GM12878 (cell line): Measurements from ENCODE around the gene CRYL1. TPM values are rescaled to one million over a fixed set of nuclear protein-coding genes. Genes with fewer than 3 reads are reported as not detected.

Experiments
- ASH2L ChIP-seq: fragments of 300-600, 200-600 bp; sonication (generic); IDR thresholded peaks from 2 replicates; pipeline ENCODE4 v1.6.1; 2017; ENCODE audit warnings: low read depth, mild to moderate bottlenecking, borderline replicate concordance
- BACH1 ChIP-seq: fragments of 450-650 bp; IDR thresholded peaks from 2 replicates; pipeline ENCODE4 v1.6.1; 2017; ENCODE audit warnings: mild to moderate bottlenecking, borderline replicate concordance
- BMI1 ChIP-seq: fragments of 450-650 bp; IDR thresholded peaks from 2 replicates; pipeline ENCODE4 v1.6.1; 2016; ENCODE audit warnings: mild to moderate bottlenecking, moderate library complexity, borderline replicate concordance
- CBFB ChIP-seq: IDR thresholded peaks from 2 replicates; pipeline ENCODE4 v1.6.1; 2016; ENCODE audit warnings: antibody characterized with exemption, low read depth
- CBX5 ChIP-seq: sonication (generic); IDR thresholded peaks from 2 replicates; pipeline ENCODE4 v1.6.1; 2016; ENCODE audit warnings: low read depth, moderate library complexity, mild to moderate bottlenecking, inconsistent platforms
- CEBPB ChIP-seq, 2 experiments: fragments of 150-350 bp in 1 of 2; IDR thresholded peaks; 2 replicates each; pipeline ENCODE4 v1.6.1; 2012 to 2014; ENCODE audit warnings: low read depth in 2 of 2, low read length in 2 of 2, borderline replicate concordance in 1 of 2, inconsistent platforms in 1 of 2
- CHD4 ChIP-seq: fragments of 200-600 bp; sonication (generic); IDR thresholded peaks from 2 replicates; pipeline ENCODE4 v1.6.1; 2016; ENCODE audit warnings: mild to moderate bottlenecking
- DPF2 ChIP-seq: fragments of 450-650 bp; IDR thresholded peaks from 2 replicates; pipeline ENCODE4 v1.6.1; 2017; ENCODE audit warnings: mild to moderate bottlenecking
- E2F4 ChIP-seq: IDR thresholded peaks from 2 replicates; pipeline ENCODE4 v1.6.1; 2012; ENCODE audit warnings: low read depth, low read length, improper control_type of control experiment
- EGR1 ChIP-seq, 2 experiments: IDR thresholded peaks; 1 replicate in 1 of 2; 2 replicates in 1 of 2; pipeline ENCODE4 v1.6.1; 2011 to 2012; ENCODE audit warnings: low read depth in 2 of 2, low read length in 2 of 2, borderline replicate concordance in 1 of 2, mild to moderate bottlenecking in 1 of 2, moderate library complexity in 1 of 2
- HSF1 ChIP-seq: fragments of 150-350 bp; IDR thresholded peaks from 2 replicates; pipeline ENCODE4 v1.6.1; 2014; ENCODE audit warnings: mild to moderate bottlenecking, low read depth, low read length
- MYC ChIP-seq: IDR thresholded peaks from 2 replicates; pipeline ENCODE4 v1.6.1; 2011; ENCODE audit warnings: mild to moderate bottlenecking, low read length, moderate library complexity, inconsistent platforms; ENCODE audit not compliant: insufficient read depth, insufficient replicate concordance, insufficient read length, severe bottlenecking
- NBN ChIP-seq: fragments of 450-650 bp; IDR thresholded peaks from 2 replicates; pipeline ENCODE4 v1.6.1; 2016
- RAD51 ChIP-seq: fragments of 450-650 bp; IDR thresholded peaks from 2 replicates; pipeline ENCODE4 v1.6.1; 2016; ENCODE audit warnings: moderate library complexity, mild to moderate bottlenecking, inconsistent platforms
- SMARCA5 ChIP-seq: fragments of 450-650 bp; IDR thresholded peaks from 2 replicates; pipeline ENCODE4 v1.6.1; 2017; ENCODE audit warnings: mild to moderate bottlenecking
- SP1 ChIP-seq: IDR thresholded peaks from one replicate; pipeline ENCODE4 v1.6.1; 2011; ENCODE audit warnings: low read depth, low read length
- STAT3 ChIP-seq: IDR thresholded peaks from 2 replicates; pipeline ENCODE4 v1.6.1; 2011; ENCODE audit warnings: low read depth, low read length, improper control_type of control experiment
- TAF1 ChIP-seq: IDR thresholded peaks from 2 replicates; pipeline ENCODE4 v1.6.1; 2011; ENCODE audit warnings: mild to moderate bottlenecking, low read depth, low read length, borderline replicate concordance
- USF1 ChIP-seq: IDR thresholded peaks from 2 replicates; pipeline ENCODE4 v1.6.1; 2011; ENCODE audit warnings: borderline replicate concordance, low read depth, mild to moderate bottlenecking, moderate library complexity, mixed read lengths, low read length; ENCODE audit not compliant: insufficient read depth; ENCODE audit errors: extremely low read length
- WRNIP1 ChIP-seq: IDR thresholded peaks from 2 replicates; pipeline ENCODE4 v1.6.1; 2011; ENCODE audit warnings: low read depth, low read length, improper control_type of control experiment, borderline replicate concordance
- ZNF207 ChIP-seq: fragments of 450-650 bp; IDR thresholded peaks from 2 replicates; pipeline ENCODE4 v1.6.1; 2014; ENCODE audit warnings: antibody characterized with exemption, mild to moderate bottlenecking, borderline replicate concordance
- ZNF592 ChIP-seq: fragments of 450-650 bp; IDR thresholded peaks from 2 replicates; pipeline ENCODE4 v1.6.1; 2017; ENCODE audit warnings: mild to moderate bottlenecking, moderate library complexity
- polyA plus RNA-seq, 11 experiments: library from polyadenylated mRNA; depleted of rRNA in 4 of 11; unstranded in 6 of 11; stranded (reverse) in 5 of 11; fragments of >200 nt; fragmentation: Nextera tagmentation in 4 of 11; fragmentation: Illumina TruSeq in 1 of 11; extraction: Ambion mirVana in 4 of 11; extraction: Trizol in 1 of 11; gene quantifications; 1 replicate in 1 of 11; 2 replicates in 10 of 11; pipeline versions ENCODE4 v1.2.1 to v1.2.3, GENCODE V29; 2011 to 2016; ENCODE audit warnings: inconsistent platforms in 2 of 11, missing spikeins in 2 of 11, low read depth in 1 of 11
- total RNA-seq, 4 experiments: library from RNA; depleted of rRNA in 3 of 4; stranded (reverse); fragments of >200 nt in 3 of 4; fragmentation: Illumina TruSeq in 1 of 4; extraction: Trizol in 1 of 4; gene quantifications; 2 replicates each; pipeline versions ENCODE4 v1.2.1 to v1.2.3, GENCODE V29; 2013 to 2021
- TF ChIP-seq, protein P1 (sequence below): fragments of 450-650 bp; IDR thresholded peaks from 2 replicates; pipeline ENCODE4 v1.6.1; 2016; ENCODE audit warnings: mild to moderate bottlenecking

The CRYL1 gene
- total and polyA plus RNA-seq, 10 of the 15 experiments (the other 5 are each of a cell fraction or from before 2014, with no cell fraction given): 5.5 to 36.7 (median 12.2) TPM

- no peak for TF ChIP-seq ZNF592
- no peak for TF ChIP-seq STAT3
- TF ChIP-seq ZNF207: no peak
- peak in 1 of 2 experiments; percentile 63; a peak in 1 of 4 replicates for TF ChIP-seq CEBPB (IDR thresholded peaks at IDR 0.05; ENCODE audit: borderline replicate concordance in 1 of 2, low read depth in 2 of 2, low read length in 2 of 2)
- TF ChIP-seq CBFB: peak; percentile 70; the same call in 1 of the 2 replicates
- no peak for TF ChIP-seq USF1
- TF ChIP-seq E2F4: no peak
- no peak for TF ChIP-seq TAF1
- TF ChIP-seq EGR1 (IDR thresholded peaks at IDR 0.05; ENCODE audit: borderline replicate concordance in 1 of 2, low read depth in 2 of 2, low read length in 2 of 2): no peak
- no peak for TF ChIP-seq ASH2L
- no peak for TF ChIP-seq SMARCA5
- TF ChIP-seq WRNIP1: no peak
- no peak for TF ChIP-seq MYC
- no peak for TF ChIP-seq BACH1
- no peak for TF ChIP-seq RAD51
- peak; percentile 82; the same call in 1 of the 2 replicates for TF ChIP-seq CBX5
- 0 out of 2 replicates have a peak, but pooled peaks have one; percentile 39 for TF ChIP-seq NBN
- TF ChIP-seq, protein P1, sequence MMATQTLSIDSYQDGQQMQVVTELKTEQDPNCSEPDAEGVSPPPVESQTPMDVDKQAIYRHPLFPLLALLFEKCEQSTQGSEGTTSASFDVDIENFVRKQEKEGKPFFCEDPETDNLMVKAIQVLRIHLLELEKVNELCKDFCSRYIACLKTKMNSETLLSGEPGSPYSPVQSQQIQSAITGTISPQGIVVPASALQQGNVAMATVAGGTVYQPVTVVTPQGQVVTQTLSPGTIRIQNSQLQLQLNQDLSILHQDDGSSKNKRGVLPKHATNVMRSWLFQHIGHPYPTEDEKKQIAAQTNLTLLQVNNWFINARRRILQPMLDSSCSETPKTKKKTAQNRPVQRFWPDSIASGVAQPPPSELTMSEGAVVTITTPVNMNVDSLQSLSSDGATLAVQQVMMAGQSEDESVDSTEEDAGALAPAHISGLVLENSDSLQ: peak; percentile 90
- TF ChIP-seq HSF1: no peak
- TF ChIP-seq DPF2: peak; percentile 78
- TF ChIP-seq CHD4: no peak
- no peak for TF ChIP-seq BMI1
- TF ChIP-seq SP1: no peak
Observed at GRCh38 chr13:20369886-20370361, 155.7 kb downstream of the CRYL1 start (continued).
